Esophagus squamous epithelium (tissue), 5 donors: Measurements from ENCODE around the gene NFKBIE. TPM values are rescaled to one million over a fixed set of nuclear protein-coding genes. Genes with fewer than 3 reads are reported as not detected.

Experiments used
- DNase-seq: peaks from one replicate; lab custom pipeline; 2025; lab: John Stamatoyannopoulos, UW
- H3K27ac ChIP-seq, 4 donors: fragments of 200-600 bp; sonication (generic); one replicate each; pipeline ENCODE4 v1.5.1; 2016 to 2019; ENCODE audit warnings: mild to moderate bottlenecking in 1 of 4
- H3K27me3 ChIP-seq, 4 donors: fragments of 200-600 bp; sonication (generic); 1 replicate in 3 of 4; 2 replicates in 1 of 4; pipeline versions ENCODE4 v1.5.1 to v1.6.0; 2017 to 2021; ENCODE audit warnings: antibody characterized with exemption in 1 of 4
- H3K36me3 ChIP-seq, 3 donors: fragments of 200-600 bp; sonication (generic); one replicate each; pipeline ENCODE4 v1.5.1; 2016 to 2019
- H3K4me1 ChIP-seq, 3 donors: fragments of 200-600 bp; sonication (generic); one replicate each; pipeline ENCODE4 v1.5.1; 2017 to 2019
- H3K4me3 ChIP-seq, 4 donors: fragments of 200-600 bp; sonication (generic); 1 replicate in 3 of 4; 2 replicates in 1 of 4; pipeline ENCODE4 v1.5.1; 2016 to 2019; ENCODE audit warnings: mild to moderate bottlenecking in 2 of 4, moderate library complexity in 1 of 4
- H3K9me3 ChIP-seq, 3 donors: fragments of 200-600 bp; sonication (generic); one replicate each; pipeline ENCODE4 v1.5.1; 2016 to 2019
- CTCF ChIP-seq, 6 experiments: fragments of 450-650 bp in 4 of 6; fragments of 200-600 bp in 2 of 6; sonication (generic) in 2 of 6; IDR thresholded peaks; one replicate each; pipeline ENCODE4 v1.5.1; 2016 to 2019; ENCODE audit warnings: antibody characterized with exemption in 6 of 6, mild to moderate bottlenecking in 4 of 6, moderate library complexity in 4 of 6
- POLR2A ChIP-seq, 4 donors: fragments of 450-650 bp; IDR thresholded peaks; one replicate each; pipeline ENCODE4 v1.6.1; 2017; ENCODE audit warnings: antibody characterized with exemption in 4 of 4, mild to moderate bottlenecking in 4 of 4, moderate library complexity in 3 of 4
- WGBS, 2 donors: methylation state at CpG; one replicate each; pipeline ENCODE4 v1.1.5; 2018; 5-methylcytosine and 5-hydroxymethylcytosine counted together
- intact Hi-C: fragments of 100-400 bp; cut with DNase I; formaldehyde crosslinking; loops from one replicate; pipeline ENCODE4 v1.15.0; 2022
- total RNA-seq, 4 donors: library from RNA; depleted of rRNA; stranded (reverse); fragments of >200 nt; gene quantifications; one replicate each; pipeline ENCODE4 v1.1.0, GENCODE V29; 2016
- donor health status: DM: yes; HTN: yes; CAD: no.

NFKBIE gene
- total RNA-seq, 4 donors from 2014 or later: 8.6 to 11.2 (median 10.2) TPM

GRCh38 chr6:44258921-44259320, 6.4 kb downstream of the NFKBIE start:
- no peak for DNase-seq
- Histone ChIP-seq H3K27ac (no peak overlapping the region), H3K4me3 (no peak overlapping the region), H3K36me3 (peaks cover 8 to 52% (median 18%) of the 10 kb centered on the region in 3 donors), H3K4me1 (peaks cover 27 to 61% (median 30%) of the 10 kb centered on the region in 3 donors), H3K27me3 (no peaks in the 10 kb centered on the region), H3K9me3 (no peaks in the 10 kb centered on the region)
- TF ChIP-seq CTCF (IDR thresholded peaks at IDR 0.05): no peak
- TF ChIP-seq POLR2A (IDR thresholded peaks at IDR 0.05): no peak
- intact Hi-C loops: loop anchor here (5.0 to 10.0 kb wide), 2 partner anchors 87 to 164 kb away; no protein-coding TSS in a partner anchor
- WGBS, 2 donors: 90 to 100% methylated on average over 1 to 2 of the region's 3 CpGs

DNA sequence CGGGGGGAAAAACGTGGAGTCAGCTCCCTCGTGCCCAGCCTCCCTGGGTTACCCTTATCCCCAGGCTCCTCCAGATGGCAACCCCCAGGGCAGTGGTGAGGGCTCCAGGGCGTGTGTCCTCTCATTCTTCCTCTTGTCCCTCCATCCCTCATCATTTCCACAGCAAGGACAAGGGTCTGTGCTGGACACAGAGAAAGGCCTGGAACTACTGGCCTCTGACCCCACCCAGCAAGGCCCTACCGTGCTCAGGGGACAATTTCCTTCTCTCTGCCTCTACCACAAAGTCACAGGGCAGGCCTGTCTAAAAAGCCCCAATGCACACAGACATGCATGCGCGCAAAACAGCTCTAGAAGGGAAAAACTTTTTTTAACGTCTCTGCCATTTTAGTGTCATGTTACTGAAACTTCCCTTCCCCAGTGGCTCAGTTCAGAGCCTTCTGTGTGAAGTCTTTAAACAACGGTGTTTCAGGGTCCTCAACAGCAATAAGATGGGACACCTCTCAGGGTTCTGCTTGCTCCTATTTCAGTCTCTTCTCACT, 7.0 kb downstream of the NFKBIE start:
- H3K36me3 ChIP-seq: peaks cover 8 to 57% (median 23%) of the 10 kb centered on the region in 3 donors
- peaks cover 22 to 61% (median 24%) of the 10 kb centered on the region in 3 donors for H3K4me1 ChIP-seq
- no peaks in the 10 kb centered on the region for H3K9me3 ChIP-seq
- H3K27ac ChIP-seq: peak overlapping the region in 1 of 4 donors; percentile 92
- intact Hi-C loops: loop anchor here (5.0 to 10.0 kb wide), 2 partner anchors 86 to 164 kb away; no protein-coding TSS in a partner anchor
- no peaks in the 10 kb centered on the region for H3K27me3 ChIP-seq
- no peak for TF ChIP-seq CTCF (IDR thresholded peaks at IDR 0.05)
- no peak for TF ChIP-seq POLR2A (IDR thresholded peaks at IDR 0.05)
- H3K4me3 ChIP-seq: no peak overlapping the region
- WGBS, 2 donors: 62 to 77% methylated on average over 6 to 8 of the region's 9 CpGs
- no peak for DNase-seq

DNA sequence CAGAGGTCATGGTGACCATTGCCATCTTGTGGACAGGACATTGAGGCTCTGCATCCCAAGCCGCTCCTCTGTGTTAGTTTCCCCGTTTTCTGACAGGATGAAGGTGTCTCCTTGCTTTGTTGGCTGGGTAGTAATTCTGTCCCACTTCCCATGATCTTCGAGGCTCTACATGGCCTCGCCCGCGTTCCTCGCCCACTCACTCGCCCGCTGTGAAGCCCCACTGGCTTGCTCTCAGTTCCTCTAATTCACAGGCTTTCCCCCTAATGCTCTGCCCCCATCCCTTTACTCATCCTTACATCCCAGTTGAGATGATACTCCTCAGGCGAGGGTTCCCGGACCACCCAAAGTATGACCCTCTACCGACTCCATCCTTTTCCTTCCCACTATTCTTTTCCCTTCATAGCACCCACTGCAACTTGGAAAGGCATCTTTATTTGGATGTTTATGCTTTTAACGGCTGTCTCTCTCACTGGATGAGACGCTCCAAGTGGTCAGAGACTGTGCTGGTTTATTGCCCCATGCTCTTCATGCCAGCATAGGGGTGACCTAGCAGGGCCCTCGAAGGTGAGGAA, 7.5 kb downstream of the NFKBIE start:
- H3K4me1 ChIP-seq: peaks cover 17 to 61% (median 19%) of the 10 kb centered on the region in 3 donors
- intact Hi-C loops: loop anchor here (5.0 to 10.0 kb wide), 2 partner anchors 86 to 163 kb away; no protein-coding TSS in a partner anchor
- H3K27ac ChIP-seq: peak overlapping the region; percentile 84 to 94 (median 90)
- H3K4me3 ChIP-seq: peak overlapping the region; percentile 70 to 98 (median 90)
- no peak for TF ChIP-seq CTCF (IDR thresholded peaks at IDR 0.05)
- TF ChIP-seq POLR2A (IDR thresholded peaks at IDR 0.05): no peak
- 23 to 30% methylated on average over 15 of the region's 15 CpGs for WGBS, 2 donors
- H3K36me3 ChIP-seq: peaks cover 12 to 62% (median 28%) of the 10 kb centered on the region in 3 donors
- H3K27me3 ChIP-seq: no peaks in the 10 kb centered on the region
- H3K9me3 ChIP-seq: no peaks in the 10 kb centered on the region
- DNase-seq: no peak

DNA sequence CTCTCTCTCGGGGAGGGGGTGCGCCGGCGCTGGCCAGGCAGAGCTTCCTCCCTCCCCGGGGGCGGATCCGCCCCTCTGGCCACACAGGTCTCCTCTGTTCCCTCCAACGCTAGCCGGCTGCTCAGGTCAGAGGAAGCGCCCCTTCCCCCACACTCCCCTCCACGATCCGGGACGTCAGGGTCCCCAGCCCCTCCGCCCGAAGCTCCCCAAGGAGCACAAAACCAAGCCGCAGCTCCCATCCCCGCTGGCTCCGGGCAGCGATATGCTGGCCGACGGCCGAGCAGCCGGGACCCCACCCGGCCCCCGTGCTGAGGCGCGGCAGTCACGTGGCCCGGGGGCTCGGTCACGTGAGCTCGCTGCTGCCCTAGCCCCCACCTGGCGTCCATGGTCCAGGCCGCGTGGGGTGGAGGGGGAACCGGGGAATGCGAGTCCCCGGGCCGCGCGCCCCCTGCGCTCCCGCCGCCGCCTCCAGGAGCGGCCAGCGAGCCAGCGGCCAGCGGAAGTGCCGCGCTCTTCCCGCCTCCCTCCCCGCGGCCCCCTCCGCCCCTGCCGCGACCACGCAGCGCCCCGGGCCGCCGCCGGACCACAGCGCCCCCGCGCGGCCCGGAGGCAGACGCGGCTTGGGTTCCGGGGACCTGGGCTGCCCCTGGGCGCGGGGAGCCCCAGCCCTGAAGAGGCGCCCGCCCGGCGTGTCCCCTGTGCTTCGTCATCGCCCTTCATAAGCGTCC, 8.2 kb downstream of the NFKBIE start, which contains the start of gene SLC35B2:
SLC35B2 (minus strand) TSS at position 504 of the 728 bp plus-strand sequence; CDS start at position 386, 118 bp downstream.
- Histone ChIP-seq H3K4me3 (peak within 1 kb of the TSS; percentile 70 to 98 (median 90)), H3K9me3 (no peaks in the 10 kb centered on the region), H3K4me1 (peaks cover 14 to 61% (median 14%) of the 10 kb centered on the region in 3 donors), H3K36me3 (peaks cover 18 to 69% (median 35%) of the 10 kb centered on the region in 3 donors), H3K27ac (peak within 1 kb of the TSS; percentile 84 to 94 (median 90)), H3K27me3 (no peaks in the 10 kb centered on the region)
- WGBS, 2 donors: 6% methylated on average over 3 of the region's 80 CpGs; no CpG with 5 or more reads in 1 of the 2 donors
- intact Hi-C loops: loop anchor here (5.0 to 10.0 kb wide), 2 partner anchors 85 to 162 kb away; no protein-coding TSS in a partner anchor
- no peak for DNase-seq
- TF ChIP-seq CTCF (IDR thresholded peaks at IDR 0.05) (peak; percentile 52 to 87 (median 72)), POLR2A (IDR thresholded peaks at IDR 0.05) (peak in 2 of 4 donors; percentile 71 to 74)
